ENCODE results near the gene SNRPN. TPM values are rescaled to one million over a fixed set of nuclear protein-coding genes. Genes with fewer than 3 reads are reported as not detected.

SNRPN gene
- total and polyA plus RNA-seq, 2 of the 4 experiments (the other 2 are of a cell fraction): 123 to 185 TPM

GRCh38 chr15:25019434-25019833, 64.6 kb downstream of the SNRPN start:
- POLR2A ChIA-PET (ENCODE audit: unreplicated experiment): no interaction called here
- H3K4ac ChIP-seq (ENCODE audit: low read depth, low read length): no peak overlapping the region
- dilution Hi-C loops (cut with HindIII; ENCODE audit: low sequenced_read_pairs, unreplicated experiment) (no loop called here), intact Hi-C loops (cut with micrococcal nuclease) (no loop called here), in situ Hi-C loops (cut with MboI; ENCODE audit: low sequenced_read_pairs) (no loop called here)
- DNase-seq: no peak
- no peak overlapping the region for H4K91ac ChIP-seq (ENCODE audit: insufficient read depth, low read depth, low read length)
- H2BK15ac ChIP-seq (ENCODE audit: low read depth, low read length): no peak overlapping the region
- no peak overlapping the region for H4K8ac ChIP-seq (ENCODE audit: low read depth in 2 of 2, low read length in 2 of 2)
- H3K14ac ChIP-seq (replicated peaks; ENCODE audit: low read depth, low read length): no peak overlapping the region
- no peak overlapping the region for H2BK120ac ChIP-seq (ENCODE audit: low read depth, low read length)
- H3K27me3 ChIP-seq (ENCODE audit: control insufficient read depth, insufficient read depth, low read length): no peaks in the 10 kb centered on the region
- no peak overlapping the region for H3K23ac ChIP-seq (ENCODE audit: low read depth, low read length)
- H3K56ac ChIP-seq (ENCODE audit: extremely low read depth, insufficient read depth, low read length): no peak overlapping the region
- BruUV-seq (replicated peaks): no TSS peak
- no peak overlapping the region for H2BK5ac ChIP-seq (ENCODE audit: low read depth, low read length, poor library complexity, severe bottlenecking)
- no peaks in the 10 kb centered on the region for H3K4me1 ChIP-seq (ENCODE audit: control insufficient read depth, insufficient read depth, low read length)
- H3K18ac ChIP-seq (ENCODE audit: low read depth, low read length): no peak overlapping the region
- peaks cover 3% of the 10 kb centered on the region; the same call in 1 of the 2 replicates for H3K36me3 ChIP-seq (ENCODE audit: control insufficient read depth, insufficient read depth, low read length)
- no peak for TF ChIP-seq MXI1 (IDR thresholded peaks at IDR 0.05; ENCODE audit: borderline replicate concordance, low read depth, low read length)
- TF ChIP-seq RAD21 (IDR thresholded peaks at IDR 0.05; ENCODE audit: low read length): no peak
- TF ChIP-seq ELK1 (IDR thresholded peaks at IDR 0.05; ENCODE audit: borderline replicate concordance, low read depth, low read length): no peak
- TF ChIP-seq MAFK (IDR thresholded peaks at IDR 0.05; ENCODE audit: low read depth, low read length): no peak
- TF ChIP-seq BHLHE40 (IDR thresholded peaks at IDR 0.05; ENCODE audit: low read depth, low read length): no peak
- no peak for TF ChIP-seq FOS (IDR thresholded peaks at IDR 0.05; ENCODE audit: low read depth, low read length)
- no peak for TF ChIP-seq SMC3 (IDR thresholded peaks at IDR 0.05; ENCODE audit: low read depth, low read length)
- TF ChIP-seq NFE2L2 (IDR thresholded peaks at IDR 0.05; ENCODE audit: low read depth, low read length): no peak
- no peak for TF ChIP-seq CTCF (conservative IDR thresholded peaks at IDR 0.05; ENCODE audit: low read depth, low read length)
- TF ChIP-seq CEBPB (IDR thresholded peaks at IDR 0.05; ENCODE audit: low read depth, low read length): no peak
- TF ChIP-seq POLR2A (IDR thresholded peaks at IDR 0.05; ENCODE audit: low read depth, low read length): no peak
- TF ChIP-seq USF2 (IDR thresholded peaks at IDR 0.05; ENCODE audit: low read depth, low read length): no peak
- no peak for TF ChIP-seq CHD1 (IDR thresholded peaks at IDR 0.05; ENCODE audit: low read depth, low read length)
- no peak for TF ChIP-seq MAZ (IDR thresholded peaks at IDR 0.05; ENCODE audit: borderline replicate concordance, low read depth, low read length)
- no peak for TF ChIP-seq RFX5 (IDR thresholded peaks at IDR 0.05; ENCODE audit: low read depth, low read length)
- no peak for TF ChIP-seq RCOR1 (IDR thresholded peaks at IDR 0.05; ENCODE audit: insufficient replicate concordance, low read length)
- no peak overlapping the region for H3K9ac ChIP-seq (ENCODE audit: low read depth, low read length)
- ATAC-seq (ENCODE audit: low read depth): no peak
- no peak overlapping the region for H3K27ac ChIP-seq (ENCODE audit: insufficient read depth, low read length)
- CTCF ChIA-PET: no interaction called here
- no peaks in the 10 kb centered on the region for H4K20me1 ChIP-seq (ENCODE audit: insufficient read depth, low read length)
- no peak overlapping the region for H2AK9ac ChIP-seq (replicated peaks; ENCODE audit: low read depth, low read length, poor library complexity)
- H2AFZ ChIP-seq (replicated peaks; ENCODE audit: low read length, poor library complexity): no peak overlapping the region
- H3K79me1 ChIP-seq (ENCODE audit: low read depth in 1 of 2, low read length in 2 of 2): no peaks in the 10 kb centered on the region
- H3K4me3 ChIP-seq (ENCODE audit: insufficient read depth, low read depth, low read length): no peak overlapping the region
- no peak overlapping the region for H4K5ac ChIP-seq (ENCODE audit: low read depth, low read length)
- H2AK5ac ChIP-seq (ENCODE audit: low read depth, low read length): no peak overlapping the region
- no peaks in the 10 kb centered on the region for H3K9me1 ChIP-seq (ENCODE audit: insufficient read depth, low read length)
- no CpG with 5 or more reads among the region's 1 CpG for WGBS, 2 experiments (ENCODE audit: extremely low coverage in 2 of 2, insufficient read length in 1 of 2)
- no peak overlapping the region for H2BK20ac ChIP-seq (ENCODE audit: low read depth, low read length)
- H3K4me2 ChIP-seq (ENCODE audit: low read depth, low read length): no peak overlapping the region
- no peaks in the 10 kb centered on the region; the same call in 1 of the 2 replicates for H3K9me3 ChIP-seq (ENCODE audit: control insufficient read depth, insufficient read depth, low read length)
